DMS153 treated with DMSO at 0.1 percent for 48 hours (cell line): ENCODE results near the gene NEK8.

Experiments used
- DNase-seq: peaks from one replicate; lab custom pipeline; 2025; ENCODE audit not compliant: unreplicated experiment; lab: John Stamatoyannopoulos, UW

Gene NEK8

GRCh38 chr17:28728364-28729200 is at the start of gene NEK8:
NEK8 (plus strand) TSS chr17:28728788; CDS start chr17:28728814, 26 bp downstream.
- DNase-seq: peak; percentile 94

DNA sequence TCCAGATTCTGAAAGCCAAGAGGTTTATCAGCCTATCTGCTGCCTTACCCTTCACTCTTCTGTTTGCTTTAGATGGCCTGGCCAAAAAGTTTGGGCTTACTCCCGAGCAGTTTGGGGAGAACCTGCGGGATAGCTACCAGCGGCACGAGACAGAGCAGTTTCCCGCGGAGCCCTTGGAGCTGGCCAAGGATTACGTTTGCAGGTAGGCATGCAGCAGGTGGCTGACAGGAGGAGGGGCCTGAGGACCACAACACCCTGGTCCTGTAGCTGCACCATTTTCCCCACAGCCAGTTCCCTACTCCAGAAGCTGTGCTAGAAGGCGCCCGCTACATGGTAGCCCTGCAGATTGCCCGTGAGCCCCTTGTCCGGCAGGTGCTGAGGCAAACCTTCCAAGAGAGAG is 45.9 kb upstream of the NEK8 start:
- DNase-seq: no peak

GRCh38 chr17:28684963-28685362 is 43.6 kb upstream of the NEK8 start:
- DNase-seq: peak; percentile 18

DNA sequence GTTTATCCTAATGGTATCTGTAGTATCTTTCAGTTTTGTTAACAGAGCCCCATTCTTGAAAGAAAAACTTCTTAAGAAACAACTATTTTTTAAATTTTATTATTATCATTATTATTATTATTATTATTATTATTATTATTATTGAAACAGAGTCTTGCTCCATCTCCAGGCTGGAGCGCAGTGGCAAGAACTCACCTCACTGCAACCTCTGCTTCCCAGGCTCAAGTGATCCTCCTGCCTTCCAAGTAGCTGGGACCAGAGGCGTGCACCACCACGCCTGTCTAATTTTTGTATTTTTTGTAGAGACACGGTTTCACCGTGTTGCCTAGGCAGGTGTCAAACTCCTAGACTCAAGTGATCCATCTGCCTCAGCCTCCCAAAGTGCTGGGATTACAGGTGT is 43.2 kb upstream of the NEK8 start:
- no peak for DNase-seq

DNA sequence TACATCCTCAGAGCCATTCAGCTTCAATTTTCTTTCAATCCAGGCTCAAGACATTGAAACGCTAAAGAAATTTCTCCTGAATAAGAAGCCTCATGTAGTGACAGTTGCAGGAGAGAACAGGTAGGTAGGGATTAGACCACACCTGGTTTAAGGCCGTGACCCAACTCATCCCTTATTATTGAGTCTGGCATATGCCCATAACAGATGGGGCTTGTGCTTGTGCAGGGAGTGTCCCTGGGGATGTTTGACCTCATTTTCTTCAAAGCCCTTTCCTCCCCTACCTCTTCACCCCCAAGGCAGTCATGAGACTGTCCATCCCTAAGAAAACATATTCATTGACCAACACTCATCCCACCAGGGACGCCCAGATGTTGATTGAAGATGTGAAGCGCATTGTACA is 42.3 kb upstream of the NEK8 start:
- DNase-seq: no peak

DNA sequence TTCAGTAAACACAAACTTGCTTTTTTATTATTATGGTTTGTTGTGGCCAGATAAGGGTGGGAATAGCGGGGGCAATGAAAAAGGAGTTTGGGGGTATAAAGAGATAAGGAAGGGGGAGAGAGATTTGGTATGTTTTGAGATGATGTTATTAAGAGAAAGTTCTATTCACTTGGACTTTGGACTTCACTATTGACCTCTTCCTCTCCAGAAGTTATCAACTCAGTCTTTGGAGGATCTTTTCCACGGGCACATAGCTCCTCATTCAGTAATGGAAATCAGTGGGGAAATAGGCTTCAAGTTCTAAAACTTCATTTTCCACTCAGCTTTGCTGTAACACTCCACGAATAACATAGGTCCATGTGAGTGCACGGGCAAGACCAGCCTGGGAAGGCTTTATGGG is 40.1 kb upstream of the NEK8 start:
- DNase-seq: no peak

DNA sequence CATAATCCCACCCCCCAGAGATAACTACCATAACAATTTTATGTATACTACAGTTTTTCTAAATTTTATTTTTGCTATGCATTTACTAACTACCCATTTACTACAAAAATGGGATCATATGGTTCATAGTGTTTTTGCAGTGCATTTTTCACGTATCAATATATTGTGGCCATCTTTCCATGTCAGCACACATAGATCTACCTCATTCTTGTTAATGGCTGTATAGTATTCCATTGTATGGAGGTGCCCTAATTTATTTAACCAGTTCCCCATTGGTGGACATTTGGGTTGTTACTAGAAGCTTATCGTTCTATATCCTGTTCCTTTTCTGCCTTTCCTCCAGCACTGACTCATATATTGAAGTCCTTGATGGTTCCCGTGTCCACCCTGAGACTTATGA is 39.6 kb upstream of the NEK8 start:
- no peak for DNase-seq

DNA sequence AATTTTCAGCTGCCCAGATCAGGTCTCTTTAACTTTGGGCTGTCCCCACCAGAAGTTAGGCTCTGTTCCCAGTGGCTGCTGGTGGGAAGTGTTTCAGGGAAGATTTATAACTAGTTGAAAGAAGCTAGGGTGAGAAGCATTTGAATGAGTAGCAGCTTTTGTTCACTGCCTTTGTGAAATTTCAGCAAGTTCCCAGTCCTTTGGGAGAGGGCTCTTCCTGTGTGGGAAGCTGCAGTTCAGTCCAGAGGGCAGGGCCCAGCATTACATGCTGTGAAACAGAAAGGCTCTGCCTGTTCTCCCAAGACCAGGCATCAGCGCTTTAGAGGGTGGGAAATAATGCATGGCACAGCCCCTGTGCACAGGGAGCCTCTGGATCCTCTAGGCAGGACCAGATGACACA is 34.7 kb upstream of the NEK8 start:
- no peak for DNase-seq

GRCh38 chr17:28698253-28698941 is 30.2 kb upstream of the NEK8 start:
- no peak for DNase-seq

DNA sequence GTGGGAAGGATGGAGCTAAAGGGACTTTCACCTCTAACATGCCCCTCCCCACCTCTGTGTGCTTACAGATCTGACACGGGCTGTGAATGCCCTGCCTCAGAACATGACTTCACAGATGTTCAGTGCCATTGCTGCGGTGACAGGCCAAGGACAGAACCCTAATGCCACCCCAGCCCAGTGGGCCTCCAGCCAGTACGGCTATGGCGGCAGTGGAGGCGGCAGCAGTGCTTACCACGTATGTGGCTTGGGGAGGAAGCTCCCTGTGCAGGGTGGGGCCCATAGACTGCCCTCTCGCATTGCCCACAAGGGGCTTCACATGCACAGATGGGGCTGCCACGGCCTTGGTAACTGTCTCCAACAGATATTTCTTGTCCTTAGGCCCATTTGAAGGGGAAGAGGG is 28.3 kb upstream of the NEK8 start:
- DNase-seq: no peak

DNA sequence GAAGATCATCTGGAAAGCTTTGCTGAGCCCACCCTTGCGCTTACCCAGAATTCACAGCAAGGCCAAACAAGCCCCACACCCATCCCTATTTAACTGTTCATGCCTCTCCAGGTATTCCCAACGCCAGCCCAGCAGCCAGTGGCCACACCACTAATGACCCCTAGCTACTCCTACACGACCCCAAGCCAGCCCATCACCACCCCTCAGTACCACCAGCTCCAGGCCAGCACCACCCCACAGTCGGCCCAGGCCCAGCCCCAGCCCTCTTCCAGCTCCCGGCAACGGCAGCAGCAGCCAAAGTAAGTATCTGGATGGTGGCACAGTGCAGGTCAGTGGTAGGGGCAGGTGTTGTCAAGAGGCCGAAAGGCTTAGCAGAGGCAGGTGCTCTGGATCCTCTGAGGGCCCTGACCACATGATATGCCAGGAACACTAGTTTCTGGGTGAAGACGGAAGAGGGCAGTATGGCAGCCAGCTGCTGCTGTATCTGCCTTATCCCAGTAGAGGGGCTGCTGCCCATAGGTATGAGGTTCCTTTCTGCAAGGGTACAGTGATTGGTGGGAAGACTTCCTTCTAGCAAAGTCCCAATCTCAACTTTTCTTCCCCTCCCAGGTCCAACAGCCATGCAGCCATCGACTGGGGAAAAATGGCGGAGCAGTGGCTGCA is 27.6 kb upstream of the NEK8 start:
- DNase-seq: no peak

GRCh38 chr17:28702026-28702751 is 26.4 kb upstream of the NEK8 start:
- DNase-seq: peak; percentile 40

DNA sequence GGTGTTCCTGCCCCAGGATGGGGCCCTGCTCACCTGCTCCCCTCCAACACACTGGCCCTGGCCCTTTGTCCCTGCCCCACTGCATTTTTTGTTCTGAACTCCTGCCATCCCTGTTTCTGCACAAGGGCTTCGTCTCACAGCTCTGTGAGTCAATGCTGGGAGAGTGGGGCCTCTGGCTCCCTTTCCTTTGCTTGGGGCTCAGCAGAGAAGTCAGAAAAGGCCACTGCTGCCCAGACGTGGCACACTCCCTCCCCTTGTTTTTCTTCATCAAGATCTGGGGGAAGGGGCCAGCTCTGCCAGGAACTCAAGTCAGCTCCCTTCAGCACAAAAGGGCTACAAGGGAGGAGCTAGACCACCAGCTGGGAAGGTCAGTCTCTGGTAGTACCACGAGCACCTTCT is 25.8 kb upstream of the NEK8 start:
- DNase-seq: no peak

GRCh38 chr17:28703552-28704218 is 24.9 kb upstream of the NEK8 start:
- DNase-seq: no peak

DNA sequence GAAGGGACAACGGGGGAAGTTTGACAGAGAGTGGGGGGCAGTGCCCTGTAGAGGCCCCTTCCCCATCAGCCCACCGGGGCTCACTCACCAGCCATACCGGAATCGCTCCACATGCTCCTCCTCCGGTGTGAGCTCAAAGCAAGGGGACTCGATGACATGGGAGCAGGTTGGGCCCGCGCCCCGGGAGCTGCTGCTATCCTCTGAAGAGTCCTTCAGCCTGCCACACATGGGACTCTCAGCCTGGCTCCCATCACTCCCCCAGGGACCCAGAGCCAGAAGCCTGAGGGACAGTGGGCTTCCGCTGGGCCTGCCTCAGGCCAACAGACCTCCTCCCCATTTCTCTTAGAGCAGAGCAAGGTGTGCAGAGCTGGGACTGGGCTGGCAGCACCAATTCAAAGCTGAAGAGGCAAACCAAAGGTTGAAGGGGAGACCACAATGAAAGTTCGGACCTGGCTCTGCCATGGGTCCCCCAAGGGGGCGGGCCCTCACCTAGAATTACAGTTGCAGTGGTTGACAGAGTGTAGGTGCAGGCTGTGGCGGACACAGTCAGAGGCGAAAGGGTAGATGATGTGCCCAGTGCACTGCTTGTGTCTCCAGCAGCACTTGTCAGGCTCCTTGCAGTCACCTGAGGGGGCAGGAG is 24.2 kb upstream of the NEK8 start:
- DNase-seq: no peak

- DNase-seq: no peak
Observed at GRCh38 chr17:28705074-28705659, 23.4 kb upstream of the NEK8 start.

- no peak for DNase-seq
Observed at GRCh38 chr17:28705728-28706334, 22.8 kb upstream of the NEK8 start.

DNA sequence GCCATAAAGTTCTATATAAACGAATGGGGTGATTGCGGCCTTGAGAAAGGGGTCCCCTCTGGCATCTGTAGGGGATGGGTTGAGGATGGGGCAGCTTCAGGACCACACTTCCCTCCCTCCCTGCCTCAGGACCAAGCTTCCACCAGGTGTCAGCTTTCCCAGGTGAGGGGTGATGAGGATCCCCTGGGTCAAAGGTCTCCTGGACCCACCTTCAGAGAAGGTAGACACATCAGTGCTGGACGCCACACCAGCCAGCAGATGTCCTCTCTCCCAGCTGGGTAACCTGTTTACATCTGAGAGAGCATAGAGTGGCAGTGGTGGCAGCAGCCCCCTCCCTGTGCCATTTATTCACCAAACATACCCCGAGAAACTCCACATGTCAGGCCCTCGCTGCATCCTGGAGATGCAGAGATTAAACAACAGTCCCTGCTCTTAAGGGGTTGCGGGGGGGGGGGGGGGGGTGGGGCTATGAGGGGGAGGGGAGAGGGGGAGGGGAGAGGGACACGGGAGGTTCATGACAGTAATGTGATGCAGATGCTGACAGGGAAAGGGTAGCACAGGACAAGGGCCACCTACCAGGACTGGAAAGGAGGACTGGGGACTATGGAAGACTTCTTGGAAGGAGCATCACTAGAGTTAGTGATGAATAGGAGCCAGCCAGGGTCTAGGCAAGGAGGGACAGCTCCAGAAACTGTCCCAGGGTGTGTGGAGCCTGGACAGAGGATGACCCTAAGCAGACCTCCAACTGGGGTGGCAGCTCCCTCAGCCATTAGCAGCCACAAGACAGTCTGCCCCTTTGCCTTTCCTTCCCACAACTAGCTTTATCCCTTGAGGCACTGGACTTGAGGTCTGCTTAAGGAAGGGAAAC is 21.9 kb upstream of the NEK8 start:
- DNase-seq: no peak

DNA sequence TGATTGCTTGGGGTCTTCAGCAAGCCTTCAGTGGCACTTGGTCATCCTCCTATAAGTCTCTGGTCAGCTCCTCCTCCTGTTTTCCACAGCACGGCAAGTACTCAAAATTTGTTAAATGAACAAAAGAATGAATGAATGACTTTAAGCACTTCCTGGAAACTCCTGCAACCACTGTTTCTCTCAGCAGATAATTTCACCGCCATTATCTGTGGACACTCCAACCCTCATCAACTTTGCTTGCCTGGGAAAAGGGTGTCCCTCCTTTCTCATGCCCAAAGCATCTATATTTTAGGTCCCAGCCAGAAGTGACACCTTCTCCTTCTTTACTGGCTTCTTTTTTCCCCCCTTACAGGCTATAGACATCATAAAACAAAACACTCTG is 21.3 kb upstream of the NEK8 start:
- DNase-seq: no peak
